H1 (cell line): ENCODE results near the gene CDKN1A. TPM values are rescaled to one million over a fixed set of nuclear protein-coding genes. Genes with fewer than 3 reads are reported as not detected.
A peak's percentile ranks its signal among the peaks of the same experiment; 100 is the strongest.

ENCODE experiments used
- CTCF ChIA-PET: fragments of 300-600 bp; sonication (Branson Sonifier 250); formaldehyde crosslinking; loops from one replicate; lab custom pipeline; 2021; ENCODE audit not compliant: partially characterized antibody; lab: Charles Lee
- POLR2A ChIA-PET: fragments of 300-600 bp; sonication (Branson Sonifier 250); formaldehyde crosslinking; loops from one replicate; lab custom pipeline; 2021; ENCODE audit warnings: inconsistent platforms; ENCODE audit not compliant: partially characterized antibody; lab: Charles Lee
- DNase-seq, 2 experiments: peaks; one replicate each; pipeline versions ENCODE4 v3.0.0 to v3.0.0-alpha.2; 2010 to 2022; ENCODE audit warnings: low spot score in 2 of 2, low read depth in 1 of 2, mixed read lengths in 1 of 2
- FAIRE-seq: peaks from 2 replicates; lab custom pipeline; 2011; peaks lifted over from hg19 to GRCh38; lab: Jason Lieb, UNC
- H2AFZ ChIP-seq: 2 replicates; pipeline ENCODE4 v1.8.1; 2012; ENCODE audit warnings: low read length, inconsistent platforms
- H2AK5ac ChIP-seq: 2 replicates; pipeline ENCODE4 v1.6.1; 2013; ENCODE audit warnings: low read depth, low read length
- H2BK120ac ChIP-seq: replicated peaks from 2 replicates; pipeline ENCODE3; 2013; ENCODE audit warnings: low read depth, low read length, inconsistent platforms
- H2BK12ac ChIP-seq: 2 replicates; pipeline ENCODE4 v1.6.1; 2013; ENCODE audit warnings: low read depth, low read length
- H2BK15ac ChIP-seq: 2 replicates; pipeline ENCODE4 v1.6.1; 2013; ENCODE audit warnings: low read length
- H2BK20ac ChIP-seq: 2 replicates; pipeline ENCODE4 v1.6.1; 2013; ENCODE audit warnings: low read length
- H2BK5ac ChIP-seq: 2 replicates; pipeline ENCODE4 v1.6.1; 2013; ENCODE audit warnings: low read depth, low read length
- H3K14ac ChIP-seq: 2 replicates; pipeline ENCODE4 v1.6.1; 2013; ENCODE audit warnings: inconsistent platforms; ENCODE audit not compliant: insufficient read length
- H3K18ac ChIP-seq: 2 replicates; pipeline ENCODE4 v1.6.1; 2013; ENCODE audit warnings: low read length; ENCODE audit errors: extremely low read depth
- H3K23ac ChIP-seq: 2 replicates; pipeline ENCODE4 v1.6.1; 2013; ENCODE audit warnings: inconsistent platforms; ENCODE audit not compliant: insufficient read length
- H3K23me2 ChIP-seq: 2 replicates; pipeline ENCODE4 v1.6.1; 2013; ENCODE audit warnings: low read depth, low read length
- H3K27ac ChIP-seq: 2 replicates; pipeline ENCODE4 v1.6.1; 2011; ENCODE audit warnings: low read depth, low read length, inconsistent platforms
- H3K27me3 ChIP-seq, 4 experiments: replicated peaks in 1 of 4; 1 replicate in 1 of 4; 2 replicates in 3 of 4; pipeline versions ENCODE4 v1.6.1 to v1.8.1; 2011 to 2013; ENCODE audit warnings: low read length in 3 of 4, mild to moderate bottlenecking in 3 of 4, inconsistent platforms in 2 of 4, mixed read lengths in 2 of 4, moderate library complexity in 1 of 4; ENCODE audit not compliant: control insufficient read depth in 3 of 4, insufficient read depth in 3 of 4; ENCODE audit errors: extremely low read depth in 1 of 4
- H3K36me3 ChIP-seq, 4 experiments: 2 replicates each; pipeline versions ENCODE4 v1.6.1 to v1.8.1; 2011 to 2013; ENCODE audit warnings: mild to moderate bottlenecking in 4 of 4, low read length in 3 of 4, moderate library complexity in 2 of 4, control low read depth in 1 of 4, inconsistent platforms in 1 of 4; ENCODE audit not compliant: insufficient read depth in 4 of 4, control insufficient read depth in 2 of 4
- H3K4ac ChIP-seq: replicated peaks from 2 replicates; pipeline ENCODE3; 2013; ENCODE audit warnings: low read length, low read depth, mixed read lengths, inconsistent platforms; ENCODE audit not compliant: insufficient read length
- H3K4me1 ChIP-seq, 4 experiments: replicated peaks in 1 of 4; 1 replicate in 1 of 4; 2 replicates in 3 of 4; pipeline versions ENCODE4 v1.6.1 to v1.8.1; 2011 to 2013; ENCODE audit warnings: low read length in 3 of 4, inconsistent platforms in 2 of 4, mixed read lengths in 1 of 4; ENCODE audit not compliant: insufficient read depth in 4 of 4, control insufficient read depth in 3 of 4
- H3K4me2 ChIP-seq, 2 experiments: 2 replicates each; pipeline versions ENCODE4 v1.6.1 to v1.8.1; 2011 to 2013; ENCODE audit warnings: low read depth in 2 of 2, low read length in 2 of 2, control low read depth in 1 of 2, inconsistent platforms in 1 of 2, mild to moderate bottlenecking in 1 of 2; ENCODE audit not compliant: insufficient read depth in 1 of 2
- H3K4me3 ChIP-seq, 4 experiments: fragments of 200-600, 300-600 bp in 1 of 4; sonication (generic), shearing (Covaris generic), sonication (Bioruptor Twin) in 1 of 4; 2 replicates each; pipeline versions ENCODE4 v1.5.1 to v1.8.1; 2011 to 2016; ENCODE audit warnings: low read length in 4 of 4, low read depth in 3 of 4, control low read depth in 2 of 4, inconsistent platforms in 2 of 4, mild to moderate bottlenecking in 2 of 4, mixed read lengths in 1 of 4, moderate library complexity in 1 of 4; ENCODE audit not compliant: insufficient read depth in 2 of 4; ENCODE audit errors: extremely low read depth in 1 of 4
- H3K56ac ChIP-seq: replicated peaks from 2 replicates; pipeline ENCODE3; 2013; ENCODE audit warnings: low read depth, mild to moderate bottlenecking, mixed read lengths, low read length, inconsistent platforms; ENCODE audit not compliant: insufficient read length
- H3K79me1 ChIP-seq: 2 replicates; pipeline ENCODE4 v1.6.1; 2013; ENCODE audit warnings: low read depth, low read length, control low read depth
- H3K79me2 ChIP-seq, 2 experiments: 2 replicates each; pipeline versions ENCODE4 v1.6.1 to v1.8.1; 2012 to 2013; ENCODE audit warnings: low read length in 2 of 2, mild to moderate bottlenecking in 2 of 2, inconsistent platforms in 1 of 2; ENCODE audit not compliant: insufficient read depth in 2 of 2, control insufficient read depth in 1 of 2
- H3K9ac ChIP-seq, 4 experiments: replicated peaks in 1 of 4; 1 replicate in 1 of 4; 2 replicates in 3 of 4; pipeline versions ENCODE4 v1.6.1 to v1.8.1; 2011 to 2013; ENCODE audit warnings: low read depth in 3 of 4, low read length in 3 of 4, control low read depth in 2 of 4, mild to moderate bottlenecking in 2 of 4, moderate library complexity in 2 of 4, inconsistent platforms in 1 of 4; ENCODE audit errors: extremely low read depth in 1 of 4
- H3K9me3 ChIP-seq, 2 experiments: 2 replicates each; pipeline versions ENCODE4 v1.6.1 to v1.8.1; 2012 to 2013; ENCODE audit warnings: mild to moderate bottlenecking in 2 of 2, moderate library complexity in 2 of 2, control low read depth in 1 of 2, inconsistent platforms in 1 of 2, low read depth in 1 of 2, low read length in 1 of 2, mixed read lengths in 1 of 2; ENCODE audit not compliant: insufficient read depth in 2 of 2
- H4K20me1 ChIP-seq, 2 experiments: replicated peaks in 1 of 2; 2 replicates each; pipeline versions ENCODE3 to v1.8.1; 2011 to 2013; ENCODE audit warnings: inconsistent platforms in 2 of 2, low read length in 2 of 2, mild to moderate bottlenecking in 1 of 2; ENCODE audit not compliant: insufficient read depth in 2 of 2, control insufficient read depth in 1 of 2
- H4K5ac ChIP-seq: 2 replicates; pipeline ENCODE4 v1.6.1; 2013; ENCODE audit warnings: low read length, low read depth, mixed read lengths, inconsistent platforms; ENCODE audit not compliant: insufficient read length
- H4K8ac ChIP-seq: 2 replicates; pipeline ENCODE4 v1.8.0; 2013; ENCODE audit warnings: mild to moderate bottlenecking, moderate library complexity, low read length, inconsistent platforms; ENCODE audit not compliant: insufficient read depth; ENCODE audit errors: extremely low read depth
- H4K91ac ChIP-seq: replicated peaks from 2 replicates; pipeline ENCODE3; 2013; ENCODE audit warnings: low read length, mixed read lengths, inconsistent platforms; ENCODE audit not compliant: insufficient read length
- BCL11A ChIP-seq, 2 experiments: IDR thresholded peaks; one replicate each; pipeline ENCODE4 v1.6.1; 2011; ENCODE audit warnings: low read depth in 2 of 2, low read length in 2 of 2, mild to moderate bottlenecking in 2 of 2
- GABPA ChIP-seq: IDR thresholded peaks from 2 replicates; pipeline ENCODE4 v1.6.1; 2011; ENCODE audit warnings: mild to moderate bottlenecking, low read length, moderate library complexity, borderline replicate concordance; ENCODE audit not compliant: insufficient read depth
- KDM4A ChIP-seq: IDR thresholded peaks from one replicate; pipeline ENCODE4 v1.7.1; 2012; ENCODE audit warnings: low read depth, mild to moderate bottlenecking, moderate library complexity, low read length, inconsistent platforms; ENCODE audit not compliant: severe bottlenecking
- PHF8 ChIP-seq: fragments of 200-600 bp; sonication (generic); conservative IDR thresholded peaks from 2 replicates; pipeline ENCODE4 v1.7.1; 2012; ENCODE audit warnings: low read depth, mild to moderate bottlenecking, inconsistent platforms, low read length, moderate library complexity
- TCF12 ChIP-seq: IDR thresholded peaks from 2 replicates; pipeline ENCODE4 v1.6.1; 2011; ENCODE audit warnings: low read depth, mild to moderate bottlenecking, low read length
- WGBS, 2 experiments: shearing (Covaris generic) in 1 of 2; methylation state at CpG; one replicate each; pipeline versions ENCODE4 v1.1.6 to v1.1.7; 2013 to 2015; ENCODE audit warnings: low lambda C conversion rate in 2 of 2, mixed read lengths in 2 of 2, inconsistent platforms in 1 of 2, low coverage in 1 of 2, missing lambda C conversion rate in 1 of 2; ENCODE audit not compliant: insufficient replicate concordance in 2 of 2, insufficient coverage in 1 of 2, insufficient read length in 1 of 2; ENCODE audit errors: extremely low coverage in 1 of 2, missing lambda C conversion rate in 1 of 2; 5-methylcytosine and 5-hydroxymethylcytosine counted together
- polyA plus RNA-seq, 7 experiments: library from polyadenylated mRNA; depleted of rRNA in 3 of 7; stranded (reverse) in 5 of 7; unstranded in 2 of 7; fragments of >200 nt in 5 of 7; fragments of 200-250 nt in 2 of 7; gene quantifications; 1 replicate in 5 of 7; 2 replicates in 1 of 7; 4 replicates in 1 of 7; pipeline versions ENCODE4 v1.2.1 to v1.2.3, GENCODE V29; 2011 to 2013; ENCODE audit warnings: missing spikeins in 2 of 7, mixed read lengths in 2 of 7
- total RNA-seq: library from RNA; stranded (reverse); fragmentation: NEBNext Ultra II Directional; extraction: Animal tissue kit (Norgen Biotek cat#: 25700); gene quantifications from 2 replicates; pipeline ENCODE4 v1.2.1, GENCODE V29; 2021

CDKN1A gene
- total and polyA plus RNA-seq, 2 of the 8 experiments (the other 6 are each of a cell fraction or from before 2014, with no cell fraction given) = 15.2 to 36.0 TPM

DNA sequence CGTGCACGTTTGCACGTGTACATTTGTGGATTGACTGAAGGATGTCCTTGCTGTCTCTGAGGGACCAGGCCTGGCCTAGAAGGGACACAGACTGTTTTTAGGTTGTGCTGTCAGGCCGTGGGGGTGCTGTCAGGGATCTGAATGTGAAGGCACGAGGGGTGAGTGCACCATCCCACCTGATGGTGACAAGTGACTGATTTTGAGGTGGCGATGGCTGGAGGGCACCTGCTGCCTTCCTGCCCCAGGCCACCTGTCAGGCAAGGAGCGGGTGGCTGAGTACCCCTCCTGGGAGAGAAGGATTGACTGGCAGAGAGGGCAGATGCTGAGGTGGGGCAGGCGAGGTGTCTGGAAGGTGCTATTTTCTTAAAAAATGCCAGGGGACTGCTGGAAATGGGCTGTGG is 20.4 kb downstream of the CDKN1A start:
- Histone ChIP-seq H2BK15ac (no peak overlapping the region), H3K79me1 (no peaks in the 10 kb centered on the region), H3K56ac (no peak overlapping the region), H3K23me2 (no peaks in the 10 kb centered on the region), H3K23ac (no peak overlapping the region), H3K9me3 (no peaks in the 10 kb centered on the region), H3K9ac (no peak overlapping the region), H3K79me2 (no peaks in the 10 kb centered on the region), H3K4me3 (no peak overlapping the region), H3K27ac (no peak overlapping the region), H2AFZ (no peak overlapping the region), H2BK120ac (no peak overlapping the region), H3K36me3 (no peaks in the 10 kb centered on the region), H4K5ac (no peak overlapping the region), H3K4ac (no peak overlapping the region), H2BK20ac (no peak overlapping the region), H3K4me2 (no peak overlapping the region), H3K27me3 (no peaks in the 10 kb centered on the region), H2AK5ac (no peak overlapping the region), H2BK5ac (no peak overlapping the region; the same call in 1 of the 2 replicates), H3K14ac (no peak overlapping the region), H4K91ac (no peak overlapping the region), H3K18ac (no peak overlapping the region), H2BK12ac (no peak overlapping the region), H3K4me1 (no peaks in the 10 kb centered on the region), H4K8ac (peak overlapping the region; percentile 71; the same call in 1 of the 2 replicates), H4K20me1 (peaks cover 0 to 3% of the 10 kb centered on the region in 2 experiments)
- WGBS, 2 experiments = 82% methylated on average over 8 of the region's 8 CpGs; no CpG with 5 or more reads in 1 of the 2 experiments
- POLR2A ChIA-PET = interaction anchor here (0.9 to 1.4 kb wide), 2 partner anchors 92 to 101 kb away, joined by 3 to 4 read pairs; no protein-coding TSS in a partner anchor
- TF ChIP-seq KDM4A (no peak), BCL11A (IDR thresholded peaks at IDR 0.05; ENCODE audit: low read depth in 2 of 2, low read length in 2 of 2) (no peak), PHF8 (no peak), GABPA (no peak), TCF12 (no peak)
- no peak for FAIRE-seq
- DNase-seq = no peak
- CTCF ChIA-PET = interaction anchor here (2.0 to 2.1 kb wide), 3 partner anchors 26 to 80 kb away, joined by 4 to 7 read pairs (median 7); no protein-coding TSS in a partner anchor
